Thoracic aorta (tissue), 2 donors: ENCODE measurements around the gene PMEPA1. TPM values are rescaled to one million over a fixed set of nuclear protein-coding genes. Genes with fewer than 3 reads are reported as not detected.
A peak's percentile ranks its signal among the peaks of the same experiment; 100 is the strongest.

ENCODE experiments used
- ATAC-seq: fragments of 150-250 bp; one replicate; pipeline ENCODE4 v1.8.0; 2017; ENCODE audit warnings: low read depth; ENCODE audit not compliant: insufficient number of reproducible peaks, low FRiP score
- DNase-seq: peaks from one replicate; pipeline ENCODE4 v3.0.0-alpha.2; 2020; ENCODE audit warnings: low spot score
- H3K27ac ChIP-seq, 2 donors: fragments of 200-600 bp; sonication (generic); 1 replicate in 1 of 2; 2 replicates in 1 of 2; pipeline ENCODE4 v1.5.1; 2016; ENCODE audit warnings: mild to moderate bottlenecking in 2 of 2, moderate library complexity in 2 of 2
- H3K27me3 ChIP-seq: fragments of 200-600 bp; sonication (generic); replicated peaks from 2 replicates; pipeline ENCODE4 v1.6.0; 2016; ENCODE audit warnings: mild to moderate bottlenecking; ENCODE audit not compliant: insufficient read depth
- H3K36me3 ChIP-seq: fragments of 200-600 bp; sonication (generic); one replicate; pipeline ENCODE4 v1.5.1; 2016
- H3K4me1 ChIP-seq, 2 donors: fragments of 200-600 bp; sonication (generic); 1 replicate in 1 of 2; 2 replicates in 1 of 2; pipeline versions ENCODE4 v1.5.1 to v1.6.0; 2016; ENCODE audit warnings: low read depth in 2 of 2, mild to moderate bottlenecking in 1 of 2; ENCODE audit not compliant: control insufficient read depth in 1 of 2
- H3K4me3 ChIP-seq: fragments of 200-600 bp; sonication (generic); 2 replicates; pipeline ENCODE4 v1.5.1; 2016; ENCODE audit warnings: mild to moderate bottlenecking
- H3K9me3 ChIP-seq: fragments of 200-600 bp; sonication (generic); 2 replicates; pipeline ENCODE4 v1.5.1; 2016
- total RNA-seq, 2 donors: library from RNA; depleted of rRNA; stranded (reverse); fragments of >200 nt; gene quantifications; one replicate each; pipeline versions ENCODE4 v1.1.0 to v1.2.3, GENCODE V29; 2016
- TF ChIP-seq, protein P1 (sequence below): fragments of 200-600 bp; sonication (generic); IDR thresholded peaks from one replicate; pipeline ENCODE4 v1.5.1; 2019; ENCODE audit warnings: antibody characterized with exemption

The PMEPA1 gene
- total RNA-seq, 2 donors from 2014 or later: 68.4 to 104 TPM

DNA sequence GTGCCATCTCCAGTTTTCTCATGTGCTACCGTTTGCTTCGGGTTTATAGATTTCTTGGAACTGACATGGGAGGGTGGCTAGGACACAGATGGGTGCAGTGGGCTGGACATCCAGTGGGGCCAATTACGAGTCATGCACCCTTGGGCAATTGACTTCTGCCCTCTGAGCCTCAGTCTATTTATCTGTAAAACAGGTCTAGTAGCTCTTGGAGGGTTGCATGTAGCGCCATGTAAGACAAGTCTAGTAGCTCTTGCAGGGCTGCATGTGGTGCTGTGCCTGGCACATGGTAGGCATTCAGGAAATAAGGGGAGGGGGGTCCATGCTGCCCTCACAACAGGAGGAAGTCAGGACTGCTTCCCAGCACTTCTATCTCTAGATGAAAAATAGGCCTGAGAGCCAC, 15.3 kb downstream of the PMEPA1 start:
- ATAC-seq (no peak), DNase-seq (no peak)
- Histone ChIP-seq H3K4me3 (no peak overlapping the region), H3K27ac (peak overlapping the region; percentile 22 to 55), H3K4me1 (peaks cover 62 to 100% of the 10 kb centered on the region in 2 donors), H3K36me3 (no peaks in the 10 kb centered on the region), H3K9me3 (no peaks in the 10 kb centered on the region), H3K27me3 (no peaks in the 10 kb centered on the region)
- TF ChIP-seq, protein P1, sequence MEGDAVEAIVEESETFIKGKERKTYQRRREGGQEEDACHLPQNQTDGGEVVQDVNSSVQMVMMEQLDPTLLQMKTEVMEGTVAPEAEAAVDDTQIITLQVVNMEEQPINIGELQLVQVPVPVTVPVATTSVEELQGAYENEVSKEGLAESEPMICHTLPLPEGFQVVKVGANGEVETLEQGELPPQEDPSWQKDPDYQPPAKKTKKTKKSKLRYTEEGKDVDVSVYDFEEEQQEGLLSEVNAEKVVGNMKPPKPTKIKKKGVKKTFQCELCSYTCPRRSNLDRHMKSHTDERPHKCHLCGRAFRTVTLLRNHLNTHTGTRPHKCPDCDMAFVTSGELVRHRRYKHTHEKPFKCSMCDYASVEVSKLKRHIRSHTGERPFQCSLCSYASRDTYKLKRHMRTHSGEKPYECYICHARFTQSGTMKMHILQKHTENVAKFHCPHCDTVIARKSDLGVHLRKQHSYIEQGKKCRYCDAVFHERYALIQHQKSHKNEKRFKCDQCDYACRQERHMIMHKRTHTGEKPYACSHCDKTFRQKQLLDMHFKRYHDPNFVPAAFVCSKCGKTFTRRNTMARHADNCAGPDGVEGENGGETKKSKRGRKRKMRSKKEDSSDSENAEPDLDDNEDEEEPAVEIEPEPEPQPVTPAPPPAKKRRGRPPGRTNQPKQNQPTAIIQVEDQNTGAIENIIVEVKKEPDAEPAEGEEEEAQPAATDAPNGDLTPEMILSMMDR: no peak

DNA sequence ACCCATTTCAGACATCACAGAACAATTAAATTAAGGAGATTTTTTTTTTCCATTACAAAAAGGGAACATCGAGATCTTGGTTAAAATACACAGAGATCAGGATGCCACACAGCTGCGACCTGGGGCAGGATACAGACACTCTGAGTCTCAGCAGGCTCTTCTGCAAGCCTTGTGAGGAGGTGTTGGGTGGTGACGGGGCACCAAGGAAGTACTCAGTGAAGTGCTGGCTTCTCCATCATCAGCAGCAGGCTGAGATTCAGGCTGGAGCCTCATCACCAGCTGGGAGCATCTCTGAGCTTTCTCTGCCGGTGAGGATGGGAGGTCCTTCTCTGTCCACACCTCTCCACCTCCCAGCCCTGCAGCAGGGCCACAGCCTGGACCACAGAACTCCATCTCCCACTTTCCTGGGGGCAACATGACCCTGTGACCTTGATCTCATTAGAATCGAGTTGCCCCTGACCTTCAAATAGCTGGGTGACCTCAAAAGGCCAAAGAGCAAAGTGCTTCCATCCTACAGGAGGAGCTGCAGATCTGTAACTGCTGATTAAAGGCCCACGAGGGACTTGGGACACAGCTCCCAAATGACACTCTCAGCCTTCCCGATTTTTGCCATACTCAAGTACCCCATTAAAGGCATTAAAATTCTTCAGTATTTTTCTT, 16.0 kb downstream of the PMEPA1 start:
- no peak overlapping the region for H3K4me3 ChIP-seq
- H3K4me1 ChIP-seq: peaks cover 63 to 100% of the 10 kb centered on the region in 2 donors
- ATAC-seq (no peak), DNase-seq (no peak)
- no peaks in the 10 kb centered on the region for H3K27me3 ChIP-seq
- TF ChIP-seq, protein P1: no peak
- H3K36me3 ChIP-seq: no peaks in the 10 kb centered on the region
- H3K9me3 ChIP-seq: no peaks in the 10 kb centered on the region
- H3K27ac ChIP-seq: peak overlapping the region; percentile 35 to 84

DNA sequence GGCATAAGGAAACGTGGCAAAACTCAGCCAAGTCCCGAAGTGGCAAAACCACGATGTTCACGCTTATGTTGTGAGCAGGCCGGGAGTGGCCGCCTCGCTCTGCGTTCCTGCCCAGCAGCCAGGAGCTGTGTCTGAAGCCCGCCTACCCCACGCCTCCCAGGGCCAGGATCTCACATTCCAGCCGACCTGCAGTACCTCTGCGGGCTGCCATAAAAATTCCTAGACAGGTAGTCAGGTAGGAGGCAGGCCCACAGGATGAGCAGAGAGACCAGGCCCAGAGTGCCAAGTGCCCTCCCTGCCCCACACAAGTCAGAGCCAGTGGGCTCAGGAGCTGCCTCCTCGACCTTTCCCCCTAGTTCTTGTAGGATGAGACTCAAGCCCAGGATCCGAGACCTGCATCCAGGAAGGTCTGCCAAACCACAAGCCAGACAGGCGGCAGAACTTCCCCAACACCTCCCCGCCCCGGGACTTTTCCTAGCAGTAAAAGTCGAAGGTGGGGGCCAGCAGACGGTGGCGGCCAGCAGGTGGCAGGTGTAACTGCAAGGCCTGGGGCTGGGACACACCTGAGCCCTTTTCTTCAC, 16.7 kb downstream of the PMEPA1 start:
- no peak for ATAC-seq
- Histone ChIP-seq H3K4me3 (peak overlapping the region; percentile 28), H3K27me3 (no peaks in the 10 kb centered on the region), H3K4me1 (peaks cover 59 to 100% of the 10 kb centered on the region in 2 donors), H3K9me3 (no peaks in the 10 kb centered on the region), H3K27ac (peak overlapping the region; percentile 35 to 84), H3K36me3 (no peaks in the 10 kb centered on the region)
- no peak for DNase-seq
- TF ChIP-seq, protein P1: no peak

- Histone ChIP-seq H3K36me3 (no peaks in the 10 kb centered on the region), H3K27ac (peak overlapping the region; percentile 35 to 84), H3K27me3 (no peaks in the 10 kb centered on the region), H3K4me3 (peak overlapping the region; percentile 28), H3K9me3 (no peaks in the 10 kb centered on the region), H3K4me1 (peaks cover 59 to 100% of the 10 kb centered on the region in 2 donors)
- ATAC-seq (no peak), DNase-seq (no peak)
- TF ChIP-seq, protein P1: no peak
Measured at GRCh38 chr20:57692393-57692792, 17.4 kb downstream of the PMEPA1 start.

GRCh38 chr20:57691699-57692098, 18.1 kb downstream of the PMEPA1 start:
- ATAC-seq: no peak
- peaks cover 59 to 100% of the 10 kb centered on the region in 2 donors for H3K4me1 ChIP-seq

More at GRCh38 chr20:57691699-57692098, 18.1 kb downstream of the PMEPA1 start:
- Histone ChIP-seq H3K27me3 (no peaks in the 10 kb centered on the region), H3K4me3 (no peak overlapping the region), H3K36me3 (no peaks in the 10 kb centered on the region), H3K9me3 (no peaks in the 10 kb centered on the region), H3K27ac (peak overlapping the region; percentile 35 to 84)
- TF ChIP-seq, protein P1: no peak
- no peak for DNase-seq
